RWPE2 (cell line): Measurements from ENCODE around the gene PI4KA.

Experiments used
- ATAC-seq: fragments of 200-7000 bp; cut with Tn5 transposase; 3 replicates; pipeline ENCODE4 v1.9.1; 2021; ENCODE audit warnings: low read depth
- DNase-seq: peaks from one replicate; pipeline ENCODE4 v3.0.0-alpha.2; 2020; ENCODE audit warnings: low spot score
- H3K27ac ChIP-seq: fragments of 450-650 bp; 2 replicates; pipeline ENCODE4 v1.5.1; 2017; ENCODE audit warnings: mild to moderate bottlenecking; ENCODE audit not compliant: poor library complexity, severe bottlenecking
- H3K27me3 ChIP-seq: fragments of 250-450 bp; sonication (Bioruptor Pico); 2 replicates; pipeline ENCODE4 v1.5.1; 2021; ENCODE audit warnings: mild to moderate bottlenecking, moderate library complexity; ENCODE audit not compliant: insufficient read depth, poor library complexity, severe bottlenecking
- H3K36me3 ChIP-seq: fragments of 250-450 bp; sonication (Bioruptor Pico); 2 replicates; pipeline ENCODE4 v1.5.1; 2020; ENCODE audit warnings: low read depth, mild to moderate bottlenecking, moderate library complexity
- H3K4me1 ChIP-seq: fragments of 250-450 bp; sonication (Bioruptor Pico); 2 replicates; pipeline ENCODE4 v1.5.1; 2021; ENCODE audit warnings: mild to moderate bottlenecking, moderate library complexity; ENCODE audit not compliant: insufficient read depth, poor library complexity, severe bottlenecking
- H3K4me3 ChIP-seq: fragments of 250-450 bp; sonication (Bioruptor Pico); 2 replicates; pipeline ENCODE4 v1.5.1; 2021; ENCODE audit warnings: mild to moderate bottlenecking, moderate library complexity; ENCODE audit not compliant: severe bottlenecking
- H3K9me3 ChIP-seq: fragments of 250-450 bp; sonication (Bioruptor Pico); 2 replicates; pipeline ENCODE4 v1.5.1; 2021; ENCODE audit warnings: mild to moderate bottlenecking, moderate library complexity; ENCODE audit not compliant: severe bottlenecking
- CTCF ChIP-seq: fragments of 450-650 bp; IDR thresholded peaks from one replicate; pipeline ENCODE4 v1.5.1; 2017; ENCODE audit warnings: mild to moderate bottlenecking, moderate library complexity; ENCODE audit not compliant: poor library complexity, severe bottlenecking

The PI4KA gene

GRCh38 chr22:20858615-20859416 is at the start of gene PI4KA, which contains the start of gene SNAP29:
Gene PI4KA (minus strand): TSS chr22:20858811. CDS start chr22:20858725, 86 bp downstream.
Gene SNAP29 (plus strand): TSS chr22:20859007. CDS start chr22:20859111, 104 bp downstream.
- Histone ChIP-seq H3K9me3 (no peaks in the 10 kb centered on the region), H3K36me3 (no peaks in the 10 kb centered on the region), H3K4me3 (peak within 1 kb of the TSS; percentile 82), H3K27me3 (no peaks in the 10 kb centered on the region), H3K4me1 (peaks cover 2% of the 10 kb centered on the region), H3K27ac (peak within 1 kb of the TSS; percentile 23)
- ATAC-seq (peak; percentile 86), DNase-seq (peak; percentile 99)
- TF ChIP-seq CTCF: no peak

GRCh38 chr22:20906387-20906767 is 47.8 kb upstream of the PI4KA start:
- Histone ChIP-seq H3K36me3 (no peaks in the 10 kb centered on the region), H3K9me3 (no peaks in the 10 kb centered on the region), H3K4me1 (peaks cover 19% of the 10 kb centered on the region), H3K4me3 (no peak overlapping the region), H3K27ac (peak overlapping the region; percentile 68), H3K27me3 (no peaks in the 10 kb centered on the region)
- no peak for TF ChIP-seq CTCF
- ATAC-seq: no peak
- no peak for DNase-seq

- H3K27me3 ChIP-seq: no peaks in the 10 kb centered on the region
- TF ChIP-seq CTCF: no peak
- no peaks in the 10 kb centered on the region for H3K9me3 ChIP-seq
- H3K36me3 ChIP-seq: no peaks in the 10 kb centered on the region
- no peak for DNase-seq
- no peak overlapping the region for H3K4me3 ChIP-seq
- peaks cover 19% of the 10 kb centered on the region for H3K4me1 ChIP-seq
- peak; percentile 59 for ATAC-seq
- H3K27ac ChIP-seq: peak overlapping the region; percentile 68
These were observed 47.1 kb upstream of the PI4KA start for GRCh38 chr22:20905415-20906386.

GRCh38 chr22:20904980-20905355 is 46.4 kb upstream of the PI4KA start:
- H3K36me3 ChIP-seq: no peaks in the 10 kb centered on the region
- peak overlapping the region; percentile 68 for H3K27ac ChIP-seq
- H3K9me3 ChIP-seq: no peaks in the 10 kb centered on the region
- no peak overlapping the region for H3K4me3 ChIP-seq
- DNase-seq: no peak
- H3K4me1 ChIP-seq: peaks cover 19% of the 10 kb centered on the region
- TF ChIP-seq CTCF: no peak
- no peaks in the 10 kb centered on the region for H3K27me3 ChIP-seq
- ATAC-seq: peak; percentile 53
